GM10248 (cell line): ENCODE data around the gene WDR62.
"Not testable (repeated sequence)": the region's sequence is repeated elsewhere in the genome, so short reads cannot be mapped to it uniquely, and the experiment has no call there.

Source experiments
- CTCF ChIA-PET: fragments of 300-600 bp; sonication (Branson Sonifier 250); formaldehyde crosslinking; extraction: SDS; loops from one replicate; lab custom pipeline; 2021; ENCODE audit warnings: antibody characterized with exemption; lab: Yijun Ruan, JAX
- POLR2A ChIA-PET: fragments of 350-650 bp; sonication (Branson Sonifier 250); formaldehyde crosslinking; extraction: SDS; loops from one replicate; lab custom pipeline; 2020; ENCODE audit warnings: antibody characterized with exemption; lab: Yijun Ruan, JAX
- DNase-seq: peaks from one replicate; pipeline ENCODE4 v3.0.0; 2012; ENCODE audit errors: extremely low spot score
- CTCF ChIP-seq: IDR thresholded peaks from 2 replicates; pipeline ENCODE4 v1.5.1; 2012; ENCODE audit warnings: mild to moderate bottlenecking, low read depth; ENCODE audit errors: extremely low read depth, missing control alignments, control extremely low read depth

The WDR62 gene

DNA sequence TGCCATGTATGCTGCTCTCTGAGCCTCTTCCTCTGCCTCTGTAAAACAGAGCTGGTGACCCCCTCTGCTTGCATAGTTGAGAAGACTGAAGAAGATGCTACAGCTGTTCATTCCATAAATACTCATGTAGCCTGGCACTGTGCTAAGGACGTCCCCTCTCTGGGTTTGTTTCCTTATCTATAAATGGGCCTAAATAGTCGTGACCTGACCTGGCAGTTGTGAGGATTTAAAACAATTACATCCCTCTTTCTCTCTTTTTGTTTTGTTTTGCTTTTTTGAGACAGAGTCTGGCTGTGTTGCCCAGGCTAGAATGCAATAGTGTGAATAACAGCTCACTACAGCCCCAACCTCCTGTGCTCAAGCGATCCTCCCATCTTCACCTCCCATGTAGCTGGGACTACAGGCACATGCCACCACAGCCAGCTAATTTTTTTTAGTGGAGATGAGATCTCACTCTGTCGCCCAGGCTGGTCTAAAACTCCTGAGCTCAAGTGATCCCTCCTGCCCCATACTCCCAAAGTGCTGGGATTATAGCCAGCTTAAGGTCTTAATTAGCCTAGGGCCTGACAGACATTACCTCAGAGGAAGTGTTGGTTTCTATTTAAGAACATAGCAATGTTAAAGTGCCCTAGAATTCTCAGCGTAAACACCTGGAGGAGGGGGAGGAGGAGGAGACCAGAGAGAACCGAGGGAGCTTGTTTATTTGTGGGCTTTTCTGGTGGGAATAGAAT is 4.6 kb downstream of the WDR62 start:
- TF ChIP-seq CTCF: no peak
- CTCF ChIA-PET: interaction anchor here (0.7 to 3.3 kb wide), 10 partner anchors 8 to 114 kb away, joined by 3 to 15 read pairs (median 6); partner anchors contain the start of genes POLR2I and TBCB
- POLR2A ChIA-PET: no interaction called here
- no peak for DNase-seq

- DNase-seq: peak; percentile 63
- POLR2A ChIA-PET: no interaction called here
- peak; percentile 72 for TF ChIP-seq CTCF
- CTCF ChIA-PET: interaction anchor here (0.6 to 3.3 kb wide), 22 partner anchors 10 to 465 kb away, joined by 3 to 21 read pairs (median 5); partner anchors contain the start of genes ZNF146 and ZNF565
Observed at GRCh38 chr19:36060430-36060829, 5.7 kb downstream of the WDR62 start.

GRCh38 chr19:36061367-36061766 is 6.7 kb downstream of the WDR62 start:
- ChIA-PET CTCF (interaction anchor here (1.0 to 3.3 kb wide), 20 partner anchors 9 to 464 kb away, joined by 3 to 21 read pairs (median 6); partner anchors contain the start of genes ZNF146 and ZNF565), POLR2A (no interaction called here)
- TF ChIP-seq CTCF: no peak
- no peak for DNase-seq

- CTCF ChIA-PET: no interaction called here
- no peak for DNase-seq
- POLR2A ChIA-PET: no interaction called here
- no peak for TF ChIP-seq CTCF
Observed at GRCh38 chr19:36064826-36065225, 10.1 kb downstream of the WDR62 start.

DNA sequence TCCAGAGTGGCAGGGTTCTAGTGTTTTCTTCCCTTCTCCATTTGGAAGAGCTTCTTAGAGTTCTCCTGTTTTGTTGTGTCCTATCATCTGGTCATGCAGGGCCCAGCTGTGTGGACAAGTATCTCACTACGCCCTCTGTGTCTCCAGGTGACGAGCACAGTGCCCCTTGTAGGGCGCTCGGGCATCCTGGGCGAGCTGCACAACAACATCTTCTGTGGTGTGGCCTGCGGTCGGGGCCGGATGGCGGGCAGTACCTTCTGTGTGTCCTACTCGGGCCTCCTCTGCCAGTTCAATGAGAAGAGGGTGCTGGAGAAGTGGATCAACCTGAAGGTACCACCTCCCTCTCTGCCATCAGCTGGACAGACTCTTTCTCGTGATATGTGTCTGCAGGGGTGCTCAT is 13.0 kb downstream of the WDR62 start:
- TF ChIP-seq CTCF: no peak
- ChIA-PET CTCF (interaction anchor here (0.7 to 1.9 kb wide), 3 partner anchors 9 to 47 kb away, joined by 3 to 8 read pairs (median 3); partner anchors contain the start of gene POLR2I), POLR2A (no interaction called here)
- no peak for DNase-seq

DNA sequence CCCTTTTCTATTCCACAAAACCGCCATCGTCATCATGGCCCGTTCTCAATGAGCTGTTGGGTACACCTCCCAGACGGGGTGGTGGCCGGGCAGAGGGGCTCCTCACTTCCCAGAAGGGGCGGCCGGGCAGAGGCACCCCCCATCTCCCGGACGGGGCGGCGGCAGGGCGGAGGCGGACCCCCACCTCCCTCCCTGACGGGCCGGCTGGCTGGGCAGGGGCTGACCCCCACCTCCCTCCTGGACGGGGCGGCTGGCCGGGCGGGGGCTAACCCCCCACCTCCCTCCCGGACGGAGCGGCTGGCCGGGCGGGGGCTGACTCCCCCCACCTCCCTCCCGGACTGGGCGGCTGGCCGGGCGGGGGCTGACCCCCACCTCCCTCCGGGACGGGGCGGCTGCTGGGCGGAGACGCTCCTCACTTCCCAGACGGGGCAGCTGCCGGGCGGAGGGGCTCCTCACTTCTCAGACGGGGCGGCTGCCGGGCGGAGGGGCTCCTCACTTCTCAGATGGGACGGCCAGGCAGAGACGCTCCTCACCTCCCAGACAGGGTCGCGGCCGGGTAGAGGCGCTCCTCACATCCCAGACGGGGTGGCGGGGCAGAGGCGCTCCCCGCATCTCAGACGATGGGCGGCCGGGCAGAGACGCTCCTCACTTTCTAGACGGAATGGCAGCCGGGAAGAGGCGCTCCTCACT is 14.3 kb downstream of the WDR62 start:
- POLR2A ChIA-PET, DNase-seq, CTCF ChIA-PET: not testable (repeated sequence)
